ENCODE data around the gene LRRK1. TPM values are rescaled to one million over a fixed set of nuclear protein-coding genes. Genes with fewer than 3 reads are reported as not detected.

Gene LRRK1
- total RNA-seq, 2 donors from 2014 or later, result 18.6 to 20.3 TPM

DNA sequence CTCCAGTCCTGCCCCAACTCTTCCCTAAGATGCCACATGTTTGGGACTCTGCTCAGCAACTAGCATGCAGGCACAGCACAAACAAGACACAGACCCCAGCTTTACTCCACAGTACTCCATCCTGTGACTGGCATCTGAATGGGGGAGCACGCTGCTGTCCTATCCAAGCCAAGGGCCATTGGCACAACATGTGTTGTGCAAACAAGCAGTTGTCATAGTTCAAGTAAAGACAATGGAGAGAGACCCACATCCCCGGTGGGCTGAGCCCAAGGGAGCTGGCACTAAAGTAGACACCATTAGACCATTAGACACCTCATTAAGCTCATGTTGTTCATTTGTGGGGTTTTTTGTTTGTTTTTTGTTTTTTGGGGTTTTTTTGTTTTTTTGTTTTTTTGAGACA lies 200.0 kb downstream of the LRRK1 start:
- Histone ChIP-seq H3K4me3 (no peak overlapping the region), H3K27ac (no peak overlapping the region), H3K27me3 (replicated peaks; ENCODE audit: insufficient read depth) (no peaks in the 10 kb centered on the region), H3K9me3 (no peaks in the 10 kb centered on the region), H3K36me3 (no peaks in the 10 kb centered on the region), H3K4me1 (replicated peaks) (no peaks in the 10 kb centered on the region)
- DNase-seq (ENCODE audit: low spot score), result no peak
- 81% methylated on average over 2 of the region's 2 CpGs for WGBS
- intact Hi-C loops (cut with DNase I), result no loop called here
- TF ChIP-seq POLR2AphosphoS5 (IDR thresholded peaks at IDR 0.05), result no peak
- TF ChIP-seq, protein P1, sequence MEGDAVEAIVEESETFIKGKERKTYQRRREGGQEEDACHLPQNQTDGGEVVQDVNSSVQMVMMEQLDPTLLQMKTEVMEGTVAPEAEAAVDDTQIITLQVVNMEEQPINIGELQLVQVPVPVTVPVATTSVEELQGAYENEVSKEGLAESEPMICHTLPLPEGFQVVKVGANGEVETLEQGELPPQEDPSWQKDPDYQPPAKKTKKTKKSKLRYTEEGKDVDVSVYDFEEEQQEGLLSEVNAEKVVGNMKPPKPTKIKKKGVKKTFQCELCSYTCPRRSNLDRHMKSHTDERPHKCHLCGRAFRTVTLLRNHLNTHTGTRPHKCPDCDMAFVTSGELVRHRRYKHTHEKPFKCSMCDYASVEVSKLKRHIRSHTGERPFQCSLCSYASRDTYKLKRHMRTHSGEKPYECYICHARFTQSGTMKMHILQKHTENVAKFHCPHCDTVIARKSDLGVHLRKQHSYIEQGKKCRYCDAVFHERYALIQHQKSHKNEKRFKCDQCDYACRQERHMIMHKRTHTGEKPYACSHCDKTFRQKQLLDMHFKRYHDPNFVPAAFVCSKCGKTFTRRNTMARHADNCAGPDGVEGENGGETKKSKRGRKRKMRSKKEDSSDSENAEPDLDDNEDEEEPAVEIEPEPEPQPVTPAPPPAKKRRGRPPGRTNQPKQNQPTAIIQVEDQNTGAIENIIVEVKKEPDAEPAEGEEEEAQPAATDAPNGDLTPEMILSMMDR (IDR thresholded peaks at IDR 0.05), result no peak
- TF ChIP-seq POLR2A (IDR thresholded peaks at IDR 0.05), result no peak

Other genes with a start within 250 kb of the LRRK1 start
- gene ALDH1A3, start 39.5 kb upstream of the LRRK1 start, total RNA-seq, result 100 to 1,000 TPM; 240 to 347 TPM

Measured in prostate gland (tissue), 2 donors.